HEK293 (cell line): ENCODE results near the gene KCNQ1.

Experiments used
- CTCF ChIA-PET: fragments of 350-600 bp; formaldehyde crosslinking; extraction: SDS; loops from one replicate; lab custom pipeline; 2021; ENCODE audit warnings: antibody characterized with exemption; lab: Yijun Ruan, JAX
- POLR2A ChIA-PET: fragments of 300-600 bp; formaldehyde crosslinking; extraction: SDS; loops from one replicate; lab custom pipeline; 2020; ENCODE audit warnings: antibody characterized with exemption, inconsistent platforms; lab: Yijun Ruan, JAX
- H3K27ac ChIP-seq: fragments of 200-500 bp; sonication (Bioruptor generic); 2 replicates; pipeline ENCODE4 v1.5.1; 2014; ENCODE audit warnings: low read depth, low read length, control low read depth, inconsistent platforms; ENCODE audit errors: extremely low read depth
- H3K36me3 ChIP-seq, 2 experiments: fragments of 200-500 bp in 1 of 2; sonication (Bioruptor generic) in 1 of 2; 1 replicate in 1 of 2; 2 replicates in 1 of 2; pipeline ENCODE4 v1.5.1; 2014 to 2017; ENCODE audit warnings: inconsistent platforms in 2 of 2, low read length in 2 of 2; ENCODE audit not compliant: control insufficient read depth in 2 of 2, insufficient read depth in 1 of 2
- H3K4me1 ChIP-seq: fragments of 200-500 bp; sonication (Bioruptor generic); 2 replicates; pipeline ENCODE4 v1.5.1; 2014; ENCODE audit warnings: mild to moderate bottlenecking, low read length, inconsistent platforms; ENCODE audit not compliant: control insufficient read depth, insufficient read depth
- H3K4me3 ChIP-seq: 2 replicates; pipeline ENCODE4 v1.5.1; 2011; ENCODE audit warnings: low read depth, mild to moderate bottlenecking, control low read depth, low read length, moderate library complexity
- H3K9me3 ChIP-seq: fragments of 200-500 bp; sonication (Bioruptor generic); 2 replicates; pipeline ENCODE4 v1.5.1; 2014; ENCODE audit warnings: low read depth, low read length, inconsistent platforms; ENCODE audit not compliant: control insufficient read depth, insufficient read depth
- PRDM1 ChIP-seq: fragments of 450-650 bp; formaldehyde crosslinking; IDR thresholded peaks from 2 replicates; pipeline ENCODE4; 2016; ENCODE audit warnings: missing biosample characterization, missing genetic modification characterization
- ZBTB10 ChIP-seq: fragments of 450-650 bp; formaldehyde crosslinking; IDR thresholded peaks from 2 replicates; pipeline ENCODE4 v1.5.1; 2016; ENCODE audit warnings: missing biosample characterization, missing genetic modification characterization
- ZBTB49 ChIP-seq: fragments of 450-650 bp; formaldehyde crosslinking; IDR thresholded peaks from 2 replicates; pipeline ENCODE4 v1.5.1; 2016; ENCODE audit warnings: missing biosample characterization, missing genetic modification characterization, low read depth
- ZFP69B ChIP-seq: fragments of 450-650 bp; formaldehyde crosslinking; IDR thresholded peaks from 2 replicates; pipeline ENCODE4 v1.5.1; 2016; ENCODE audit warnings: missing biosample characterization, missing genetic modification characterization
- ZNF140 ChIP-seq: fragments of 450-650 bp; formaldehyde crosslinking; IDR thresholded peaks from 2 replicates; pipeline ENCODE4 v1.5.1; 2016; ENCODE audit warnings: missing biosample characterization, missing genetic modification characterization
- ZNF146 ChIP-seq: fragments of 450-650 bp; formaldehyde crosslinking; IDR thresholded peaks from 2 replicates; pipeline ENCODE4 v1.5.1; 2016; ENCODE audit warnings: missing biosample characterization, missing genetic modification characterization
- ZNF148 ChIP-seq: fragments of 450-650 bp; formaldehyde crosslinking; IDR thresholded peaks from 2 replicates; pipeline ENCODE4 v1.5.0; 2017; ENCODE audit warnings: missing biosample characterization, missing genetic modification characterization, borderline replicate concordance
- ZNF16 ChIP-seq: fragments of 450-650 bp; formaldehyde crosslinking; IDR thresholded peaks from 2 replicates; pipeline ENCODE4 v1.5.1; 2016; ENCODE audit warnings: low read depth, missing biosample characterization, missing genetic modification characterization
- ZNF221 ChIP-seq: fragments of 450-650 bp; formaldehyde crosslinking; IDR thresholded peaks from 2 replicates; pipeline ENCODE4 v1.5.1; 2017; ENCODE audit warnings: missing biosample characterization, missing genetic modification characterization, borderline replicate concordance
- ZNF292 ChIP-seq: fragments of 450-650 bp; formaldehyde crosslinking; IDR thresholded peaks from 2 replicates; pipeline ENCODE4 v1.5.1; 2016; ENCODE audit warnings: low read depth, missing biosample characterization, missing genetic modification characterization, borderline replicate concordance
- ZNF302 ChIP-seq: fragments of 450-650 bp; formaldehyde crosslinking; IDR thresholded peaks from 2 replicates; pipeline ENCODE4 v1.5.1; 2016; ENCODE audit warnings: missing biosample characterization, missing genetic modification characterization, low read depth
- ZNF341 ChIP-seq: fragments of 450-650 bp; formaldehyde crosslinking; IDR thresholded peaks from 2 replicates; pipeline ENCODE4; 2016; ENCODE audit warnings: low read depth, missing biosample characterization, missing genetic modification characterization
- ZNF354C ChIP-seq: fragments of 450-650 bp; formaldehyde crosslinking; IDR thresholded peaks from 2 replicates; pipeline ENCODE4 v1.5.1; 2016; ENCODE audit warnings: missing biosample characterization, missing genetic modification characterization, low read depth, borderline replicate concordance
- ZNF48 ChIP-seq: fragments of 450-650 bp; formaldehyde crosslinking; IDR thresholded peaks from 2 replicates; pipeline ENCODE4 v1.5.1; 2016; ENCODE audit warnings: missing biosample characterization, missing genetic modification characterization
- ZNF571 ChIP-seq: fragments of 450-650 bp; formaldehyde crosslinking; IDR thresholded peaks from 2 replicates; pipeline ENCODE4 v1.5.0; 2017; ENCODE audit warnings: missing biosample characterization, missing genetic modification characterization
- ZNF670 ChIP-seq: fragments of 450-650 bp; formaldehyde crosslinking; IDR thresholded peaks from 2 replicates; pipeline ENCODE4 v1.5.1; 2016; ENCODE audit warnings: missing biosample characterization, missing genetic modification characterization, low read depth
- ZNF704 ChIP-seq: fragments of 450-650 bp; formaldehyde crosslinking; IDR thresholded peaks from 2 replicates; pipeline ENCODE4 v1.5.1; 2016; ENCODE audit warnings: missing biosample characterization, missing genetic modification characterization
- ZNF777 ChIP-seq: fragments of 450-650 bp; formaldehyde crosslinking; IDR thresholded peaks from 2 replicates; pipeline ENCODE4 v1.5.1; 2017; ENCODE audit warnings: missing biosample characterization, missing genetic modification characterization, borderline replicate concordance
- ZNF792 ChIP-seq: fragments of 450-650 bp; formaldehyde crosslinking; IDR thresholded peaks from 2 replicates; pipeline ENCODE4 v1.5.1; 2016; ENCODE audit warnings: missing biosample characterization, missing genetic modification characterization
- ZSCAN18 ChIP-seq: fragments of 450-650 bp; formaldehyde crosslinking; IDR thresholded peaks from 2 replicates; pipeline ENCODE4 v1.5.1; 2016; ENCODE audit warnings: missing biosample characterization, missing genetic modification characterization
- ZSCAN5A ChIP-seq: fragments of 450-650 bp; formaldehyde crosslinking; IDR thresholded peaks from 2 replicates; pipeline ENCODE4 v1.5.1; 2016; ENCODE audit warnings: missing biosample characterization, missing genetic modification characterization

The KCNQ1 gene

GRCh38 chr11:2707736-2708135 lies 262.9 kb downstream of the KCNQ1 start:
- POLR2A ChIA-PET: interaction anchor here (0.6 to 1.5 kb wide), 2 partner anchors 8 to 1133 kb away, joined by 4 to 7 read pairs; partner anchors contain the start of genes KCNQ1OT1 and RHOG
- Histone ChIP-seq H3K9me3 (no peaks in the 10 kb centered on the region), H3K4me1 (no peaks in the 10 kb centered on the region), H3K4me3 (no peak overlapping the region), H3K36me3 (no peaks in the 10 kb centered on the region), H3K27ac (no peak overlapping the region)
- TF ChIP-seq ZNF792 (tag by site-specific recombination): no peak
- no peak for TF ChIP-seq ZNF148 (tag by site-specific recombination)
- no peak for TF ChIP-seq ZNF777 (tag by site-specific recombination)
- no peak for TF ChIP-seq ZNF16 (tag by site-specific recombination)
- TF ChIP-seq ZNF670 (tag by site-specific recombination): no peak
- TF ChIP-seq ZNF302 (tag by site-specific recombination): no peak
- TF ChIP-seq ZSCAN18 (tag by site-specific recombination): no peak
- no peak for TF ChIP-seq ZNF221
- no peak for TF ChIP-seq ZNF292 (tag by site-specific recombination)
- TF ChIP-seq ZNF704: no peak
- TF ChIP-seq ZNF48 (tag by site-specific recombination): no peak
- no peak for TF ChIP-seq PRDM1 (tag by site-specific recombination)
- CTCF ChIA-PET: no interaction called here

GRCh38 chr11:2708151-2708581 lies 263.4 kb downstream of the KCNQ1 start:
- Histone ChIP-seq H3K4me1 (no peaks in the 10 kb centered on the region), H3K4me3 (no peak overlapping the region), H3K36me3 (no peaks in the 10 kb centered on the region), H3K27ac (no peak overlapping the region), H3K9me3 (no peaks in the 10 kb centered on the region)
- ChIA-PET CTCF (no interaction called here), POLR2A (interaction anchor here (0.6 to 1.5 kb wide), 2 partner anchors 8 to 1132 kb away, joined by 4 to 7 read pairs; partner anchors contain the start of genes KCNQ1OT1 and RHOG)
- no peak for TF ChIP-seq ZFP69B (tag by site-specific recombination)
- TF ChIP-seq ZNF140 (tag by site-specific recombination): no peak
- TF ChIP-seq ZBTB49 (tag by site-specific recombination): no peak
- TF ChIP-seq ZNF571 (tag by site-specific recombination): no peak
- TF ChIP-seq ZNF146: no peak
- no peak for TF ChIP-seq ZSCAN5A (tag by site-specific recombination)
- TF ChIP-seq ZNF354C: no peak
- TF ChIP-seq ZBTB10: no peak
- TF ChIP-seq ZNF341 (tag by site-specific recombination): no peak
